ENCODE measurements around the gene GANAB. TPM values are rescaled to one million over a fixed set of nuclear protein-coding genes. Genes with fewer than 3 reads are reported as not detected.
"Not testable (repeated sequence)": the region's sequence is repeated elsewhere in the genome, so short reads cannot be mapped to it uniquely, and the experiment has no call there.

GANAB gene
- total and polyA plus RNA-seq, 8 donors, result 88.1 to 210 (median 141) TPM

- 89 to 93% methylated on average over 3 of the region's 3 CpGs for WGBS, 2 donors
- no peak for FAIRE-seq
- Histone ChIP-seq H3K9me3 (no peaks in the 10 kb centered on the region), H3K36me3 (peaks cover 8 to 69% (median 44%) of the 10 kb centered on the region in 3 donors), H3K4me1 (no peaks in the 10 kb centered on the region), H3K4me3 (no peak overlapping the region), H3K27ac (no peak overlapping the region), H3K27me3 (no peaks in the 10 kb centered on the region)
- intact Hi-C loops (cut with DNase I), result no loop called here
- TF ChIP-seq, protein P1, sequence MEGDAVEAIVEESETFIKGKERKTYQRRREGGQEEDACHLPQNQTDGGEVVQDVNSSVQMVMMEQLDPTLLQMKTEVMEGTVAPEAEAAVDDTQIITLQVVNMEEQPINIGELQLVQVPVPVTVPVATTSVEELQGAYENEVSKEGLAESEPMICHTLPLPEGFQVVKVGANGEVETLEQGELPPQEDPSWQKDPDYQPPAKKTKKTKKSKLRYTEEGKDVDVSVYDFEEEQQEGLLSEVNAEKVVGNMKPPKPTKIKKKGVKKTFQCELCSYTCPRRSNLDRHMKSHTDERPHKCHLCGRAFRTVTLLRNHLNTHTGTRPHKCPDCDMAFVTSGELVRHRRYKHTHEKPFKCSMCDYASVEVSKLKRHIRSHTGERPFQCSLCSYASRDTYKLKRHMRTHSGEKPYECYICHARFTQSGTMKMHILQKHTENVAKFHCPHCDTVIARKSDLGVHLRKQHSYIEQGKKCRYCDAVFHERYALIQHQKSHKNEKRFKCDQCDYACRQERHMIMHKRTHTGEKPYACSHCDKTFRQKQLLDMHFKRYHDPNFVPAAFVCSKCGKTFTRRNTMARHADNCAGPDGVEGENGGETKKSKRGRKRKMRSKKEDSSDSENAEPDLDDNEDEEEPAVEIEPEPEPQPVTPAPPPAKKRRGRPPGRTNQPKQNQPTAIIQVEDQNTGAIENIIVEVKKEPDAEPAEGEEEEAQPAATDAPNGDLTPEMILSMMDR (IDR thresholded peaks at IDR 0.05), result no peak
- no peak for ATAC-seq
- DNase-seq, result no peak
Observed at GRCh38 chr11:62627713-62628112, 18.7 kb downstream of the GANAB start.

DNA sequence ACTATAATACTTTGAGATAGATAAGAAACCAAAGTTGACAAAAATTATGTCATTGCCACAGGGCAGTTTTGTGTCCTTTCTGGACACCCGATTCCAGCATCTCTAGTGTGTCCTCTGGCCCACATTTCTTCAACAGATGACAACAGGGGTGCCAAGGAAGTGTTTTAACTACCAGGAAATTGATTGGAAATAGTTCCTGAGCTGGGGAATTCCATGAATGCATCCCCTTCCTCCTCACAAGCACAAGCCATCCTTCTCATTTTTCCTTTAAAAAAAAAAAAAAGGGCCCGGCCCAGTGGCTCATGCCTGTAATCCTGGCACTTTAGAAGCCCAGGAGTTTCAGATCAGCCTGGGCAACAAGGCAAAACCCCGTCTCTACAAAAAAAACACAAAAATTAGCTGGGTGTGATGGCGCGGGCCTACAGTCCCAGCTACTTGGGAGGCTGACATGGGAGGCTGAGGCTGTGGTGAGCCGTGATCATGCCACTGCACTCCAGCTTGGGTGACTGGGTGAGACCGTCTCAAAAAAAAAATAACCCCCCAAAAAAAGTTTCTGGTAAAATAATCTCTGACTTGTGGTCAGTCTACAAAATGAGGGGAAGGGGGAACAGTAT lies 23.8 kb downstream of the GANAB start:
- FAIRE-seq (no peak), DNase-seq (no peak), ATAC-seq (no peak)
- TF ChIP-seq, protein P1 (IDR thresholded peaks at IDR 0.05), result no peak
- 89 to 94% methylated on average over 7 of the region's 7 CpGs for WGBS, 2 donors
- peak overlapping the region; percentile 49 to 84 (median 74) for H3K27ac ChIP-seq
- peaks cover 0 to 9% (median 7%) of the 10 kb centered on the region in 3 donors for H3K4me1 ChIP-seq
- H3K9me3 ChIP-seq, result no peaks in the 10 kb centered on the region
- peaks cover 5 to 21% (median 19%) of the 10 kb centered on the region in 3 donors for H3K36me3 ChIP-seq
- H3K27me3 ChIP-seq, result no peaks in the 10 kb centered on the region
- intact Hi-C loops (cut with DNase I), result no loop called here
- H3K4me3 ChIP-seq, result peak overlapping the region in 3 of 4 donors; percentile 10 to 79 (median 55)

- Histone ChIP-seq H3K4me3 (peak within 1 kb of the TSS; percentile 55 to 79 (median 62)), H3K9me3 (no peaks in the 10 kb centered on the region), H3K4me1 (peaks cover 0 to 9% (median 7%) of the 10 kb centered on the region in 3 donors), H3K36me3 (peaks cover 5 to 15% (median 13%) of the 10 kb centered on the region in 3 donors), H3K27me3 (no peaks in the 10 kb centered on the region), H3K27ac (peak within 1 kb of the TSS; percentile 49 to 84 (median 78))
- TF ChIP-seq, protein P1 (IDR thresholded peaks at IDR 0.05), result no peak
- 1% methylated on average over 47 to 77 of the region's 77 CpGs for WGBS, 2 donors
- intact Hi-C loops (cut with DNase I), result no loop called here
- FAIRE-seq, result no peak
- peak; percentile 97 to 100 (median 99) for DNase-seq
- peak; percentile 98 to 99 (median 98) for ATAC-seq
Observed at GRCh38 chr11:62621567-62622470, 24.6 kb downstream of the GANAB start, which contains the start of gene B3GAT3. TSS of gene B3GAT3 (minus strand) at chr11:62621986. CDS start at chr11:62621947, 39 bp downstream.

- H3K4me3 ChIP-seq, result peak overlapping the region; percentile 55 to 79 (median 62)
- DNase-seq (no peak), FAIRE-seq (no peak), ATAC-seq (no peak)
- intact Hi-C loops (cut with DNase I), result no loop called here
- 21 to 23% methylated on average over 8 of the region's 8 CpGs for WGBS, 2 donors
- H3K36me3 ChIP-seq, result peaks cover under 1 to 8% (median 6%) of the 10 kb centered on the region in 3 donors
- TF ChIP-seq, protein P1 (IDR thresholded peaks at IDR 0.05), result no peak
- H3K4me1 ChIP-seq, result peaks cover 0 to 9% (median 7%) of the 10 kb centered on the region in 3 donors
- H3K27ac ChIP-seq, result peak overlapping the region; percentile 49 to 84 (median 78)
- no peaks in the 10 kb centered on the region for H3K27me3 ChIP-seq
- H3K9me3 ChIP-seq, result no peaks in the 10 kb centered on the region
Observed at GRCh38 chr11:62621027-62621566, 25.3 kb downstream of the GANAB start.

DNA sequence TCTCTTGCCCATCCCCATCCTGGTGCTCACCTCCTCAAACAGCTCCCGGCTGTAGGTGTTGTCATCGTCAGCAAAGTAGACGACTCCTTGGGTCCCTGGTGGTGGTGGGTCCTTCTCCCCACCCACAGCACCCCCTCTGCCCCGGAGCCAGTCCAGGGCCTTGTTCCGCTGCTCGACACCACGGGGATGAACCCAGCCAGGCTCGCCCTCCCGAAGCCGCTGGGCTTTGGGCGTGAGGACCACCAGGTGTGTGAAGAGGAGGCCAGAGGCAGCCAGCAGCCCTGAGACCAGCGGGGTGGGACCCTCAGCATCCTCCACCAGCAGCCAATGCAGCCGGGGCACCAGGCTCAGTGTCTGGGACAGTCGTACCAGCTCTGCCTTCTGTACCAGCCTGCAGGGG lies 29.5 kb downstream of the GANAB start:
- ATAC-seq; H3K9me3 ChIP-seq; FAIRE-seq; H3K27me3 ChIP-seq; intact Hi-C loops (cut with DNase I); DNase-seq; H3K36me3 ChIP-seq; H3K4me3 ChIP-seq; H3K4me1 ChIP-seq; H3K27ac ChIP-seq: not testable (repeated sequence)
- WGBS, 2 donors, result 92 to 94% methylated on average over 8 to 14 of the region's 14 CpGs

Measured in pancreas (tissue), 10 donors.